Measurements from ENCODE around the gene STK11. TPM values are rescaled to one million over a fixed set of nuclear protein-coding genes. Genes with fewer than 3 reads are reported as not detected.
A peak's percentile ranks its signal among the peaks of the same experiment; 100 is the strongest.
"Not testable (repeated sequence)": the region's sequence is repeated elsewhere in the genome, so short reads cannot be mapped to it uniquely, and the experiment has no call there.

The STK11 gene
- total RNA-seq, 2 donors from 2014 or later: 60.2 to 70.0 TPM

- H3K36me3 ChIP-seq: no peaks in the 10 kb centered on the region
- H3K9me3 ChIP-seq: no peaks in the 10 kb centered on the region
- H3K4me1 ChIP-seq (ENCODE audit: control insufficient read depth in 1 of 2, low read depth in 2 of 2): peaks cover 9 to 10% of the 10 kb centered on the region in 2 donors
- H3K27me3 ChIP-seq (replicated peaks; ENCODE audit: insufficient read depth): no peaks in the 10 kb centered on the region
- no peak overlapping the region for H3K4me3 ChIP-seq
- ATAC-seq (ENCODE audit: insufficient number of reproducible peaks, low FRiP score, low read depth) (no peak), DNase-seq (ENCODE audit: low spot score) (no peak)
- no peak overlapping the region for H3K27ac ChIP-seq
- TF ChIP-seq CTCF (IDR thresholded peaks at IDR 0.05): no peak
Measured at GRCh38 chr19:1183543-1184172, 21.9 kb upstream of the STK11 start.

- TF ChIP-seq CTCF (IDR thresholded peaks at IDR 0.05): no peak
- Histone ChIP-seq H3K4me3 (no peak overlapping the region), H3K27ac (no peak overlapping the region), H3K27me3 (replicated peaks; ENCODE audit: insufficient read depth) (no peaks in the 10 kb centered on the region), H3K9me3 (no peaks in the 10 kb centered on the region), H3K36me3 (no peaks in the 10 kb centered on the region), H3K4me1 (ENCODE audit: control insufficient read depth in 1 of 2, low read depth in 2 of 2) (no peaks in the 10 kb centered on the region)
- no peak for ATAC-seq (ENCODE audit: insufficient number of reproducible peaks, low FRiP score, low read depth)
- DNase-seq (ENCODE audit: low spot score): no peak
Measured at GRCh38 chr19:1189419-1189818, 16.2 kb upstream of the STK11 start.

- H3K4me1 ChIP-seq (ENCODE audit: control insufficient read depth in 1 of 2, low read depth in 2 of 2): no peaks in the 10 kb centered on the region
- no peaks in the 10 kb centered on the region for H3K9me3 ChIP-seq
- H3K36me3 ChIP-seq: no peaks in the 10 kb centered on the region
- H3K4me3 ChIP-seq: no peak overlapping the region
- ATAC-seq (ENCODE audit: insufficient number of reproducible peaks, low FRiP score, low read depth) (no peak), DNase-seq (ENCODE audit: low spot score) (no peak)
- no peaks in the 10 kb centered on the region for H3K27me3 ChIP-seq (replicated peaks; ENCODE audit: insufficient read depth)
- no peak for TF ChIP-seq CTCF (IDR thresholded peaks at IDR 0.05)
- no peak overlapping the region for H3K27ac ChIP-seq
Measured at GRCh38 chr19:1199531-1199930, 6.0 kb upstream of the STK11 start.

GRCh38 chr19:1200614-1201013 is 5.0 kb upstream of the STK11 start:
- DNase-seq (ENCODE audit: low spot score); H3K36me3 ChIP-seq; H3K27ac ChIP-seq; ATAC-seq (ENCODE audit: insufficient number of reproducible peaks, low FRiP score, low read depth); H3K4me3 ChIP-seq; H3K4me1 ChIP-seq (ENCODE audit: control insufficient read depth in 1 of 2, low read depth in 2 of 2); H3K9me3 ChIP-seq; H3K27me3 ChIP-seq (replicated peaks; ENCODE audit: insufficient read depth): not testable (repeated sequence)

GRCh38 chr19:1206150-1206863 is 729 bp downstream of the STK11 start:
- Histone ChIP-seq H3K4me1 (ENCODE audit: control insufficient read depth in 1 of 2, low read depth in 2 of 2) (peaks cover 24 to 37% of the 10 kb centered on the region in 2 donors), H3K4me3 (peak overlapping the region; percentile 86), H3K27ac (peak overlapping the region; percentile 85 to 90), H3K36me3 (no peaks in the 10 kb centered on the region), H3K27me3 (replicated peaks; ENCODE audit: insufficient read depth) (no peaks in the 10 kb centered on the region), H3K9me3 (no peaks in the 10 kb centered on the region)
- no peak for DNase-seq (ENCODE audit: low spot score)
- ATAC-seq (ENCODE audit: insufficient number of reproducible peaks, low FRiP score, low read depth): no peak
- no peak for TF ChIP-seq CTCF (IDR thresholded peaks at IDR 0.05)
